ENCODE data around the gene CCDC154. TPM values are rescaled to one million over a fixed set of nuclear protein-coding genes. Genes with fewer than 3 reads are reported as not detected.

CCDC154 gene
- total and polyA plus RNA-seq, 2 of the 4 experiments (the other 2 are of a cell fraction), result 0.09 TPM; not detected in 1

DNA sequence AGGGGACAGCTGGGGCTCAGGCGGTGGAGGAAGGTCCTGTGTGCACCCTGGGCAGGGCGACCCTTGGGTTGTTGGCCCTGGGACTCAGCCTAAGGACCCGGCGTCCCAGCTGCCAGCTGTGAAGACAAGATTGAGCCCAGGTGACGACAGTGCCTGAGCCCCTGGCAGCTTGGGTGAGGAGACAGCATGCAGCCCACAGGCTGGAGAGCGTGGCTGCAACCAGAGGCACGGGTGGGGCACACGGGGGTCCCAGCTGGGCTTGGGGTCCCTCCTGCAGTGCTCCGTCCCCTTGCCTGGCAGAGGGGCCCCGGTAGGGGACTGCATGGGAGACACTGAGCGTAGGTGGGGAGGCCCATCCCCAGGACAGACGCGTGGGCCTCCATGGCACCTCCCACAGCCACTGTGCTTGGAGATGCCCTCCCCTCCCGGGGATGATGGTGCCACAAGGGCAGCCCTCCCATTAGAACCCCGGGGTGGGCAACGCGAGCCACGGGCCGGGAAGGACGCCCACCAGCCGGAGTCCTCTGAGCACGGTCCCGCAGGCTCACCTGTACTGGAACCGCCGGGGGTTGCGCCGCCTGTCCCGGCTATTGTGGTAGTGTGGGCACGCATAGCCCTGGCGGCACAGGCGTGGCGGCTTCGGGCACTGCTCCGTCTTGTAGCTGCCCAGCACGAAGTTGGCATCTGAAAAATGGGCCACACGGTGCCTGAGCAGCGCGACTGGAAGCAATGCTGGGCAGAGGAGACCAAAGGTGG is 45.4 kb downstream of the CCDC154 start:
- Histone ChIP-seq H3K4ac (ENCODE audit: low read depth, low read length) (no peak overlapping the region), H3K27me3 (ENCODE audit: control insufficient read depth, insufficient read depth, low read length) (no peaks in the 10 kb centered on the region), H3K56ac (ENCODE audit: extremely low read depth, insufficient read depth, low read length) (no peak overlapping the region), H4K20me1 (ENCODE audit: insufficient read depth, low read length) (no peaks in the 10 kb centered on the region; the same call in 1 of the 2 replicates), H3K36me3 (ENCODE audit: control insufficient read depth, insufficient read depth, low read length) (peaks cover 44% of the 10 kb centered on the region), H2AK5ac (ENCODE audit: low read depth, low read length) (no peak overlapping the region), H3K23ac (ENCODE audit: low read depth, low read length) (no peak overlapping the region), H3K79me1 (ENCODE audit: low read depth in 1 of 2, low read length in 2 of 2) (0 out of 4 replicates have a peak, but pooled peaks cover 0 to 5% of the 10 kb centered on the region in 2 experiments), H4K5ac (ENCODE audit: low read depth, low read length) (no peak overlapping the region), H2BK15ac (ENCODE audit: low read depth, low read length) (no peak overlapping the region), H4K8ac (ENCODE audit: low read depth in 2 of 2, low read length in 2 of 2) (no peak overlapping the region), H2AK9ac (replicated peaks; ENCODE audit: low read depth, low read length, poor library complexity) (no peak overlapping the region), H2AFZ (replicated peaks; ENCODE audit: low read length, poor library complexity) (no peak overlapping the region), H3K9me3 (ENCODE audit: control insufficient read depth, insufficient read depth, low read length) (no peaks in the 10 kb centered on the region), H3K18ac (ENCODE audit: low read depth, low read length) (no peak overlapping the region), H2BK5ac (ENCODE audit: low read depth, low read length, poor library complexity, severe bottlenecking) (no peak overlapping the region), H4K91ac (ENCODE audit: insufficient read depth, low read depth, low read length) (no peak overlapping the region), H3K9ac (ENCODE audit: low read depth, low read length) (no peak overlapping the region), H3K4me1 (ENCODE audit: control insufficient read depth, insufficient read depth, low read length) (no peaks in the 10 kb centered on the region), H3K4me3 (ENCODE audit: insufficient read depth, low read depth, low read length) (no peak overlapping the region), H3K14ac (replicated peaks; ENCODE audit: low read depth, low read length) (no peak overlapping the region), H2BK120ac (ENCODE audit: low read depth, low read length) (no peak overlapping the region), H3K27ac (ENCODE audit: insufficient read depth, low read length) (no peak overlapping the region), H3K4me2 (ENCODE audit: low read depth, low read length) (no peak overlapping the region), H2BK20ac (ENCODE audit: low read depth, low read length) (no peak overlapping the region), H3K9me1 (ENCODE audit: insufficient read depth, low read length) (no peaks in the 10 kb centered on the region)
- TF ChIP-seq POLR2A (IDR thresholded peaks at IDR 0.05; ENCODE audit: low read depth, low read length) (no peak), CHD1 (IDR thresholded peaks at IDR 0.05; ENCODE audit: low read depth, low read length) (no peak), NFE2L2 (IDR thresholded peaks at IDR 0.05; ENCODE audit: low read depth, low read length) (no peak), FOS (IDR thresholded peaks at IDR 0.05; ENCODE audit: low read depth, low read length) (no peak), MAFK (IDR thresholded peaks at IDR 0.05; ENCODE audit: low read depth, low read length) (no peak), BHLHE40 (IDR thresholded peaks at IDR 0.05; ENCODE audit: low read depth, low read length) (no peak), MAZ (IDR thresholded peaks at IDR 0.05; ENCODE audit: borderline replicate concordance, low read depth, low read length) (no peak), RAD21 (IDR thresholded peaks at IDR 0.05; ENCODE audit: low read length) (no peak), MXI1 (IDR thresholded peaks at IDR 0.05; ENCODE audit: borderline replicate concordance, low read depth, low read length) (no peak), RCOR1 (IDR thresholded peaks at IDR 0.05; ENCODE audit: insufficient replicate concordance, low read length) (no peak), SMC3 (IDR thresholded peaks at IDR 0.05; ENCODE audit: low read depth, low read length) (no peak), RFX5 (IDR thresholded peaks at IDR 0.05; ENCODE audit: low read depth, low read length) (no peak), CEBPB (IDR thresholded peaks at IDR 0.05; ENCODE audit: low read depth, low read length) (no peak)
- TF ChIP-seq, protein P1, sequence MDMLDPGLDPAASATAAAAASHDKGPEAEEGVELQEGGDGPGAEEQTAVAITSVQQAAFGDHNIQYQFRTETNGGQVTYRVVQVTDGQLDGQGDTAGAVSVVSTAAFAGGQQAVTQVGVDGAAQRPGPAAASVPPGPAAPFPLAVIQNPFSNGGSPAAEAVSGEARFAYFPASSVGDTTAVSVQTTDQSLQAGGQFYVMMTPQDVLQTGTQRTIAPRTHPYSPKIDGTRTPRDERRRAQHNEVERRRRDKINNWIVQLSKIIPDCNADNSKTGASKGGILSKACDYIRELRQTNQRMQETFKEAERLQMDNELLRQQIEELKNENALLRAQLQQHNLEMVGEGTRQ (IDR thresholded peaks at IDR 0.05; ENCODE audit: low read depth, low read length), result no peak
- TF ChIP-seq, protein P2, sequence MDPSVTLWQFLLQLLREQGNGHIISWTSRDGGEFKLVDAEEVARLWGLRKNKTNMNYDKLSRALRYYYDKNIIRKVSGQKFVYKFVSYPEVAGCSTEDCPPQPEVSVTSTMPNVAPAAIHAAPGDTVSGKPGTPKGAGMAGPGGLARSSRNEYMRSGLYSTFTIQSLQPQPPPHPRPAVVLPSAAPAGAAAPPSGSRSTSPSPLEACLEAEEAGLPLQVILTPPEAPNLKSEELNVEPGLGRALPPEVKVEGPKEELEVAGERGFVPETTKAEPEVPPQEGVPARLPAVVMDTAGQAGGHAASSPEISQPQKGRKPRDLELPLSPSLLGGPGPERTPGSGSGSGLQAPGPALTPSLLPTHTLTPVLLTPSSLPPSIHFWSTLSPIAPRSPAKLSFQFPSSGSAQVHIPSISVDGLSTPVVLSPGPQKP (IDR thresholded peaks at IDR 0.05; ENCODE audit: borderline replicate concordance, low read depth, low read length), result no peak
- TF ChIP-seq, protein P3, sequence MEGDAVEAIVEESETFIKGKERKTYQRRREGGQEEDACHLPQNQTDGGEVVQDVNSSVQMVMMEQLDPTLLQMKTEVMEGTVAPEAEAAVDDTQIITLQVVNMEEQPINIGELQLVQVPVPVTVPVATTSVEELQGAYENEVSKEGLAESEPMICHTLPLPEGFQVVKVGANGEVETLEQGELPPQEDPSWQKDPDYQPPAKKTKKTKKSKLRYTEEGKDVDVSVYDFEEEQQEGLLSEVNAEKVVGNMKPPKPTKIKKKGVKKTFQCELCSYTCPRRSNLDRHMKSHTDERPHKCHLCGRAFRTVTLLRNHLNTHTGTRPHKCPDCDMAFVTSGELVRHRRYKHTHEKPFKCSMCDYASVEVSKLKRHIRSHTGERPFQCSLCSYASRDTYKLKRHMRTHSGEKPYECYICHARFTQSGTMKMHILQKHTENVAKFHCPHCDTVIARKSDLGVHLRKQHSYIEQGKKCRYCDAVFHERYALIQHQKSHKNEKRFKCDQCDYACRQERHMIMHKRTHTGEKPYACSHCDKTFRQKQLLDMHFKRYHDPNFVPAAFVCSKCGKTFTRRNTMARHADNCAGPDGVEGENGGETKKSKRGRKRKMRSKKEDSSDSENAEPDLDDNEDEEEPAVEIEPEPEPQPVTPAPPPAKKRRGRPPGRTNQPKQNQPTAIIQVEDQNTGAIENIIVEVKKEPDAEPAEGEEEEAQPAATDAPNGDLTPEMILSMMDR (conservative IDR thresholded peaks at IDR 0.05; ENCODE audit: low read depth, low read length), result no peak
- no TSS peak for BruUV-seq (replicated peaks)
- intact Hi-C loops (cut with micrococcal nuclease), result no loop called here
- ChIA-PET CTCF (no interaction called here), POLR2A (ENCODE audit: unreplicated experiment) (no interaction called here)
- DNase-seq (no peak), ATAC-seq (ENCODE audit: low read depth) (no peak)
- in situ Hi-C loops (cut with MboI; ENCODE audit: low sequenced_read_pairs), result no loop called here
- dilution Hi-C loops (cut with HindIII; ENCODE audit: low sequenced_read_pairs, unreplicated experiment), result no loop called here
- WGBS, 2 experiments (ENCODE audit: extremely low coverage in 2 of 2, insufficient read length in 1 of 2), result 90% methylated on average over 17 of the region's 38 CpGs; no CpG with 5 or more reads in 1 of the 2 experiments

Data from IMR-90 (cell line).